Activated naive CD8-positive, alpha-beta T cell treated with anti-CD3 and anti-CD28 coated beads, Interleukin-2, amount 50 U/mL, for 16 hours (primary cell): ENCODE results near the gene MYCT1.

ENCODE experiments used
- DNase-seq: peaks from one replicate; pipeline ENCODE4 v3.0.0-alpha.2; 2020; ENCODE audit warnings: low read depth, low spot score

The MYCT1 gene

DNA sequence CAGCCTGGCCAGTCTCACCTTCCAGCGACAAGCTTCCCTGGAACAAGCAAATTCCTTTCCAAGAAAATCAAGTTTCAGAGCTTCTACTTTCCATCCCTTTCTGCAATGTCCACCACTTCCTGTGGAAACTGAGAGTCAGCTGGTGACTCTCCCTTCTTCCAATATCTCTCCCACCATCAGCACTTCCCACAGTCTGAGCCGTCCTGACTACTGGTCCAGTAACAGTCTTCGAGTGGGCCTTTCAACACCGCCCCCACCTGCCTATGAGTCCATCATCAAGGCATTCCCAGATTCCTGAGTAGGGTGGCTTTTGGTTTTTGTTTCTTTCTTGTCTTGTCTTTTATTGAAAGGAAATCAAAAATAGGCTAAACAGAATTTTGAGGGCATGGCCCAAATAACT lies 24.3 kb downstream of the MYCT1 start:
- no peak for DNase-seq

DNA sequence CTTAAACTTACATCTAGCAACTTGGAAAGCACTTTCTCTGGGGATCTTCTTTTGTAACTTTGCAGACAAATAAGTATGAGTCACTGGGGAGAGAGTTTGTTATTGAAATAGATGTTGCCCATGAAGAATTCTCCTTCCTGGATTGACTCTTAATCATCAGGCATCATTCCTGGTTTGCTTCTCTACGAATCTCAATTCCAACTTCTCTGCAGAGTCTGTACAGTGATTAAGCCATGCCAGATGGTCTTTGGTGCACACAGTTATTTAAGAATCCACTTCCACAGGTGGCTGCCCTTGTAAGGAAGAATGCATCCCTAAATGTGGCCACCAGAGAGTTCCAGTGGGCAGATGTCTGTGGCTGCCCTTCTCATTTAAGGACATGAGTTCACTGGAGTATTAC lies 25.7 kb downstream of the MYCT1 start:
- no peak for DNase-seq

DNA sequence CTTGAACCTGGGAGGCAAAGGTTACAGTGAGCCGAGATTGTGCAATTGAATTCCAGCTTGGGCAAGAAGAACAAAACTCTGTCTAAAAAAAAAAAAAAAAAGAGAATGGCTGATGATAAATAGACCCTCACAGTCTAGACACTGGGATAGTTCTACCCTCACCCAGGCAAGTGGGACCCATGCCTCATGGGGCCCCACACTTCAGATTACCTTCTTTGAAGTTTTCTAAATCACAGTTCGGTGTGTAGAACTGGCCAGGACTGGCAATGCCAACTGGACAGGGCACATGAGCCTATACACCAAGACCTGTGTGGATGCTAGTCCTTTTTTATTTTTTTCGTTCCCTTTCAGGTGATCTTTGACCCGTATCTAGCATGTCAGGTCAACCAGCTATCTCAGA lies 28.6 kb downstream of the MYCT1 start:
- DNase-seq: no peak

DNA sequence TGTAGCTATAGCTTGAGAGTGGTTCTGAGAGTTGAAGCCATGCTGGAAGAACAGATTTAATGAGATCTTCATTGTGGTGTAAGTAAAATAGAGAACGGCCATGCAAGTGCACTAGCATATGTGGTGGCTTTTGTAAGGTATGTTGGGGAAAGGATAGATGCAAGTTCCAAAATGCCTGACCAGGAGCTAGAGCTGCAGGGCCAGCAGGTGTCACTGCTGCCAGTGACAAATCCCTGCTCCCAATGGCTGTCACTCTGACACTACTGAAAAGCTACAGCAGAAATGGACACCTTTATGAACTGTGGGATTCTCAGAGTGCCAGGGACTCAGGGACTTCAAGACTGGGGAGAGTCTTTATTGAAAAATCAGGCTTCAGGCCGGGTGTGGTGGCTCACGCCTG lies 29.8 kb downstream of the MYCT1 start:
- no peak for DNase-seq

DNA sequence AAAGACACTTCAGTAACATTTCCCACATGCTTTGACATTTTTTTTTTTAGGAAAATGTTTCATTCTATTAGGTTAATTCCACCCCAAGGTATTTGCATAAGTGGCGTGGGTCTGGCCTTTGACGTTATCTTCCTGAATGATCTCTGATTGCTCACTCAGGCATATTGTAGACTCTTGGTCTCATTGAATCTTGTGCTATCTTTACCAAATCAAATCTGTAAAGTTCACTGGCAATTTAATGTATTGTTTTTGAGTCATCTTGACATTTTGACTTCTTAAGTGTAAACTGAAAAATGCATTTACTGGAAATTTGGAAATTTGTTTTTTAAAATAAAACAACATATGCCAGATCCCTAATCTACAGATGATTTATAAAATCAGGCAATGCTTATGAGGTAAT lies 36.9 kb downstream of the MYCT1 start:
- DNase-seq: no peak

DNA sequence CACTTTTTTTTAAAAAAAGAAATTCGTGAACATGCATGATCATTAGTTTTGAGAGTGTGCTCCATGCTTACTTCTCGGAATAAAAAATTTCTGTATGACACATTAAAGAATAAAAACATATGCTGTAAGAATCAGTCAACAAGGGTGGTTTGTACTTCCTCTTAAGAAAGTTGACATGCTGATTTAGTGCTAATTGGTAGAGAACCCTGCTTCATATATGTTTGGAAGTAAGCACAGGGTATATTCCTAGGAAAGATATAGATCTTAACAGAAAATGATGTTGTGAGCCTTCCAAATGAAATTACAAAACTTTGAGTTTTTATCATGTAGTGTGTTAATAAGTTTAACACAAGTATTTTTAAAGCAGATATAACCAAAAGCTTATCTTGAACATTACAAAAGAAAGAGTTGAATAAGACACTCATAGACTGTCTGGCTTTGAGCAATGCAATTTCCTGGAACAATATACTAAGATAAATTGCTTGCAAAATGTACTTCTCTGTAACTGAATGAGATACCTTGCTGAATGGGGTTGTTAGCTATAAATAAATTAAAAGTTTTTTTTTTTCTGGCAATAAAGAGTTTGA lies 39.1 kb downstream of the MYCT1 start:
- no peak for DNase-seq

DNA sequence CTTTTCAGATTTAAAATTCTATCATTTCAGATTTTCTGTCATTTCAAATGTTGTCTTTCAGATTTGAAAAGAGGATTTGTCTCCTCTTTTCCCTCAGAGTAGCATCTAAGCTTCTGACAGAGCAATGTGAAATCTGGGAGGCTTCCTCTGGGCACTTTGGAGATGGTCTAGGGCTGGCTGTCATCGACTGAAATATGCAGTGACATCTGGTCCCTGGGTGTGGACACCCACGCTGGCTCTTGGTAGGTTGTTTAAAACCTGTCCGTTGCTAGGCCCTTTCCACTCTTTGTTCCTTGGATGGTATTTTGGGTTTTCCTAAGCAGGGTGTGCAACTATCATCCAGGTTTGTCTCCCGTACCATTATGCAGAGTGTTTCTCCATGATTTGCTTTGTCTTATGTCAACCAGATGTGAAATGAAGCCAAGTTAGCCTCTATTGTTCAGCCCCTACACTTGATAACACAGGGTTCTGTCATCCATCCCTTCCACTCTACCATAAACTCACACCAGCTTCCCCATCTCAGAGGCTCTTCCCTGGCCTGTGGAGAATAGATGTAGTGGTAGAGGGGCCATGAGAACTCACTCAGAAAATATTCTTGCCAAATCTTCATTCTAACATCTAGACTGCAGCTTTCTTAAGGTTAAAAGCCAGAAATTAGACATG lies 47.9 kb downstream of the MYCT1 start:
- DNase-seq: no peak

DNA sequence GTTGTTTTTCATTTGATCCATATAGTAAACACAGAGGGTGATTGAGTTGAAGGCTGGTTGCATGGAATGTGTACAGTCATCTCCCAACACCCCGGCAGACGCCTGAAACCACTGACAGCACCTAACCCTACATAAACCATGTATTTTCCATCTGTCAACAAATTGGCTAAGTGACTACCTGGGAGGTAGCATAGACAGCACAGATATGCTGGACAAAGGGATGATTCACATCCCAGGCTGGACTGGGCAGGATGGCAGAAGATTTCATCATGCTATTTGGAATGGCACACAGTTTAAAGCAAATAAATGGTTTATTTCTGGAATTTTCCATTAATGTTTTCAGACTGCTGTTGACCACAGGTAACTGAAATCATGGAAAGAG lies 48.5 kb downstream of the MYCT1 start:
- DNase-seq: no peak

DNA sequence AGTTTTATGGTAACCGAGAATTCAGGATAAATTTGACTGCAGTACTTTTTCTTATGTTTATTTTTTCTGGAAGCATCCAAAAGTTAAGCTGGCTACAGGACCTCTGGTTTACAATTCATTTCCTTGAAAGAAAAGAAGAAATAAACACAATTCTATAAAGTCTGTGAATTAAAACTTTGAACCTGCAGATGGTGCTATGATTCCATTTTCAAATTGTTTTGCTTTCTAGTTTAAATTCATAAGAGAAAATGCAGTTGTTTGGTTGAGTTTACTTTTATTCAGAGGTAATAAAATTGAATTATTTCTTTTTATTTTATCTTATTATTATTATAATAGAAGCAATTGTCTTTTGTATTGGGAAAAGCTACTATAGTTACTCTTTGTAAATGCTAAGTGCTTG lies 51.1 kb downstream of the MYCT1 start:
- no peak for DNase-seq

DNA sequence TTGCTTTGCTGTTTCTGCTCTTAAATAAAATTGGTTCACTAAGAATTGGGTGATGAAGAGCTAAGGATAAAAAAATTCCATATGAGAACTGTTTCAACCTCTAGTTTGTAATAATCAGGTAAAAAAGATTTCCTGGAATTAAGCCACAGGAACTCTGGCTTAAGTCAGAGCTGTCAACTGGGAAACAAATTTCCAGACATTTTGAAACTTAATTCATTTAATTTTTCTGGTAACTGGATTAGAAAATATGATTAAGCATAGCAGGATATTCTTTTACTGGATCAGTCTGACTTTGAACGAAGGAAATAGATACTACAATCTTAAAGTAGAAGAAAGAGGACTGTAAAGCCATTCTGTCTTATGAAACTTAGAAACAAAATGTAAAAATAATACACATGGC lies 51.6 kb downstream of the MYCT1 start:
- no peak for DNase-seq

DNA sequence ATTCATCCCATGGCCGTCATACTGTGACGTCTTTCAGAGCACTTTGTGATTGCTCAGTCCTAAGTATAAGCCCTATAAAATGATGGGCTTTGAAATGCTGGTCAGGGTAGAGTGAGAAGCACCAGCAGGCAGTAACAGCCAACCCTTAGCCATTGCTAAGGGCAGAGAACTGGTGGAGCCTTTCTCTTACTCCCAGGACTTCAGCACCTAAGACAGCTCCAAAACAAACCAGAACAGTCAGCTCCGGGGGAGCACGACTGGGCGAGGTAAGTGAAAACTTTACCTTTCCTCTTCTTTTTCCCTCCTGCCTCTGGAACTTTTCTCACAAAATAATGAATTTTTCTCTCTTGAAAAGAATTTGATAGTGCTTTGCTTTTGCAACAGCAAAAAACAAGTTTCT lies 53.0 kb downstream of the MYCT1 start, which contains the start of gene VIP:
Gene VIP, plus strand, starts transcription at position 104 of the 400 bp plus-strand sequence. CDS start 1,381 bp downstream, outside the sequence.
- DNase-seq: no peak

DNA sequence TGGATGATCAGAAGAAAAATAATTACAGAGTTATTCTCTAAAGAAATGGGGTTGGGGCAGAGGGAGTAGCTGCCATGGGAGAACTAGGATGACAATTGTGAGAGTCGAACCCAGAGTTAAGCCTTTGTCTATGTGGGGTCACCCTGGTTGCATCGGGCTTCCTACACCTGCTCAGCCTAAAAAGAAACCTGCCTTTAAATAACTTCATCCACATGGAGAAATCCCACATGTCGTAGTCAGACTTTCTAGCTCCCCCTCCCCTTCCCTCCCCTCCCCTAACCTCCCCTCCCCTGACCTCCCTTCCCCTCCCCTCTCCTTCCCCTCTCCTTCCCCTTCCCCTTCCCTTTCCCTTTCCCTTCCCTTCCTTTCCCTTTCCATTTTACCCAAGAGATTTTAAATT lies 67.6 kb downstream of the MYCT1 start:
- DNase-seq: no peak

DNA sequence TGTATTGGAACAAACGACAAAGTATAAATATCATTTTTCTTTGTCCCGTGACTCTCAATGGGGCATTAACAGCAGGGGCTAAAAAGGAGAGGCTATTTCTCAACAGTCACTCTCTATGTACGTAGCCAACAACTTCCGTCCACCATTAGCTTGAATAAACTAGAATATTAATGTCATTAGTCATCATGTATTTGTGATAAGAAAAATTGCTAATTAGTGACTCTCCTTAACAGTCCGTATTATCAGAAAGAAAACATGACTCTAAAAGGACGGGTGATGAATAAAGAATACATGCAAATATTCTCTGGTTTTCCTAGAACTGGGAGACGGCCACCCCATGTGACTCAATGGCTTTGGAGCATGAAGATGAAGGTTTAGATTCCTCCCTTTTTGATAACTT lies 71.5 kb downstream of the MYCT1 start:
- DNase-seq: no peak

DNA sequence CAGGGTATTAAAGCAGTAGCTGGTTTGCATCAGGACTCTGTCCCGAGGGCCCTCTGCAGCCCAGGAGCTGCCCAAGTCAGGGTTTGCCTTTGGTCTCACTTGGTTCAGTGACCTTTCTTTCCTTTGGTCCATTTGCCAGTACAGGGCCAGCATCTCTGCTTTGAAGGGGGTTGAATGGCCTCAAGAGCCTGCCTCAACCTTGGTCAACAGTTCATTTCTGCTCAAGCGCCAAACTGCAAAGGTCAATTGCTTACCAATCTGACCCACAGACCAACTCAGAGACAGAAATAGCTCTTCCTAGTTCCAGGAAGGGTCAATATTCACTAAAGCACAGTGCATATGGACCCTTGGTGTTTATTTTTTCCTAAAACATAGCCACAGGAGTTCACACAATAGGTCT lies 72.3 kb downstream of the MYCT1 start:
- DNase-seq: no peak

DNA sequence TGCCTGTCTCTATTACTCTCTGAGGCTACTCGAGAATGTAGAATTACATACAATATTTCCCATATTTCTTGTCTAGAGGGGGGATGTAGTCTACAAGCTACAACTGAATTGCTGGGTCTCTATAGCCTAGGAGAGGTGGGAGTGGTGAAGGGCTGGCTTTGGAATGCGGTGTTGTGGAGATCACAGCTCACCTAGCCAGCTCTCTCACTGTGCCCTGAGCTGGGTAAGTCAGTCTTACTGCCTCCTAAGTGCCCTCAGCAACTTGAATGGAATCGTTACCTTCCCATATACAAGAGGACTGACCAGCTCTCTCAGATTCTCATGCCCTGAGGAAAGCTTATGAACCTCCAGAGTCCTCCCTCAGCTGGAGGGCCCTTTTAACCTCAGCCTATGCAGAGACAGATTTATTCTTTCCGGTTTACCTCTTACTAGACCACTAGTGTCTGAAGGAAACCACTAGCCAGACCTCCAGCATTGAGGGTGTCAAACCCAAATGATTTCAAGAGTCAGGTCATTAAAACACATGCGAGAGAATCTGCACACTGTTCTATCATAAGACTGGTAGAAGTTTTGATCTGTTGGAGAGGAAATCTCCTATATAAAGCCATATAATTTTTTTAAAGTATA lies 73.5 kb downstream of the MYCT1 start:
- no peak for DNase-seq
